HS-5 (cell line): ENCODE data around the gene LIPJ.

Experiments used
- DNase-seq: peaks from one replicate; pipeline ENCODE4 v3.0.0-alpha.2; 2012; ENCODE audit warnings: low read depth

The LIPJ gene, protein sequence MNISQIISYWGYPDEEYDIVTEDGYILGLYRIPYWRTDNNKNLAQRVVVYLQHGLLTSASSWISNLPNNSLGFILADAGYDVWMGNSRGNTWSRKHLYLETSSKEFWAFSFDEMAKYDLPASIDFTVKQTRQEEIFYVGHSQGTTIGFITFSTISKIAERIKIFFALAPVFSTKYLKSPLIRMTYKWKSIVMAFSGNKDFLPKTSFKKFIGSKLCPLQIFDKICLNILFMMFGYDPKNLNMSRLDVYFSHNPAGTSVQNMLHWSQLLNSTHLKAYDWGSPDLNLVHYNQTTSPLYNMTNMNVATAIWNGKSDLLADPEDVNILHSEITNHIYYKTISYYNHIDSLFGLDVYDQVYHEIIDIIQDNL

DNA sequence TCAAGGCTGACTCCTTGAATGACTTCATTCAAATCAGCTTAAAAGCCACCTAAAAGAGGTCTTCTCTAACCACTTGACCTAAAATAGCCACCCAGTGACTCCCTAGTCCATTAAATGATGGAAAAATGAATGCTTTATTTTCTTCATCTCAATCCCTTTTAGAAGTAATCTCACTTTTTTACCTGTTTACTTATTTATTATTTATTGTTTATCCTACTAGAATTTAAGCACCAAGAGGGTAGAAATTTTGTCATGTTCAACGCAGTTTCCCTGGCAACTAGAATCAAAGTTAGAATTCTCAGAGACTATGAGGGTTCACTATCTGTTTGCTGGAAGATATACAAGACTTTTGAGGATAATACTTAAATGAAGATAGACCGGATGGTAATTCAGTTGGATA, at the start of gene LIPJ:
LIPJ (plus strand) TSS at position 301 of the 400 bp plus-strand sequence. CDS start 3,926 bp downstream, outside the sequence.
- no peak for DNase-seq

DNA sequence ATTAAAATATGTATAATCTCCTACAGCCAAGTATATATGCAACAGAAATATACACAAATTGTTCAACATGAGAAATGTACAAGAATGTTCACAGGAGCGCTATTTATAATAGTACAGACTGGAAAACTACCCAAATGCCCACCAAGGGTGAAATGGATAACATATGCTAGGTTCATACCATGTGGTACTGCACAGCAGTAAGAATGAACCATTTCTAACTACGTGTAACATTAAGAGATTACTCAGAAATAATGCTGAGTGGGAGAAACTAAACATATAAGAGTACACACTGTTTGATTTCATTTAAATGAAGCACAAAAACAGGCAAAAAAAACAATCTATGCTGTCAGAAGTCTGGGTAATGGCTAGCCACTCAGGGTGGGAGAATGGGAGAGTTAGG, 49.2 kb upstream of the LIPJ start:
- no peak for DNase-seq

DNA sequence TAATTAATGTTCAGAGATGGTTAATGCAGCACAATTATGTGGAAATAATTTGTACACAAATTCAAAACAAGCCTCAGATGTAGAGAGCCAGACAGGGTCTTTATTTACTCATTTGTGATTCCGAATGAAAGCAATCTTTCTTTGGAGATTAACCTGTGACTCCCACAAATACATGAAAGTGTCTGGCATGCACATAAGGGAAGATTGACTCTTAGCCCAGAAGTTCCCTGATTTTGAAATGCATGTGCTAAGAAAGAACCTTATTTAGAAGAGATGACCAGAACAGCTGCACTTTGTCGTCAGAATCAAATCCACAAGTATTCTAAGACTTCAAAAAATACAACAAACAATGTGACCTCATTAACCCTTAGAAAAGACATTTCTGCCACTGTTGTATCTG, 48.5 kb upstream of the LIPJ start:
- no peak for DNase-seq

DNA sequence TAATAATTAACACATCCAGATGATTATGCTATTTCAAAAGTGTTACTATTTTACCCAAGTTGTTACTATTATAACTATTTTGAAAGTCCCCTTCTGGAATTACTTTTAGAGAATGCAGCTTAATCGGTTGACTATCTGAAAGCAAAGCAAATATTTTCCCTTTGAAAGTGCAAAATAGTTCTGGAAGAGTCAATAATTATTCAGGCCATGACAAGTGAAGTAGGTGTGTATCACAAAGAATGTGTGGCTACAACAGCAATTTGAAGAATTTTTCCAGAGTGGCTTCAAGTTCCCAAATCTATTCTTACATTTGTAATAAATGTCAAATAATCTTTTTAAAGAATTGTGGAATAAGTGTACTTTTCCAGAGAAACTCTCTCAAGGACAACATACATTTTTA, 46.2 kb upstream of the LIPJ start:
- no peak for DNase-seq

DNA sequence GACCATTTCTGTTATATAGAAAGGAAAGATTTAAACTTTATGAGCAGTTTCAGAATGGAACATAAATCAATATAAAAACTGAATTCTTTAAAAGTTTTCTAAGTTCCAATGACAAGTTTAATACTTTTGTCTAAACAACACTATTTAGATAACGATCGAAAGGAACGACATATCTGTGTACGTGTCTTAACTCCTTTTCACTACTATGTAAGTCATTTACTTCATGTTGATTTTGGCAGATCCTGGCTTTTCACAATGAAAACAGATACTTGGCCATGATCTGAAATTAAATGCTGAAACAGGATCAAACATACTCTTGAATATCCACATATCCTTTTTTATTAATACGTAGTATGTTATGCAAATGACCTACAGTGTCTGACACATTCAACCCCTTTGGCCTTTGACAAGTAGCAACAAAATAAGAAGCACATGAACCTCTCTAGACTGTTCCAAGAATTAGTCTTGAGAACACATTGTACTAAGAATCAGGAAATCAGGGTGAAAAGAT, 45.4 kb upstream of the LIPJ start:
- no peak for DNase-seq

DNA sequence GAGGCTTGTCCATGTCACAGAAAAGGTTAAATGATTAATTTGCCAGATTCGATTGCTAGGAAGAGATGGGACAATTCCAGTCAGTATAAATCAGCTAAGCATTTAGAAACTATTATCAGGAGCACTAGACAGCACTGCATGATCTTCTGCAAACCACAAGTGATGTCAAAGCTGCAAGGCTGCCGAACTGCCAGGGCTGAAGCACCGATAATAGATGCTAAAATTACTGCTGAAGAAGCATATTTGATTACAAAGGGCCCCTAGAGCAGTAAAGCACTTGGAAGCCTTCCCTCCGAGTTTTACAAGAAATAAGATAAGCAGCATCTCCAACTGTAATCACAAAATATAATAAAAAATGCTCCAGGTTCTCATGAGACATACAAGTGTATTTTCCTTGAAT, 44.0 kb upstream of the LIPJ start:
- no peak for DNase-seq

DNA sequence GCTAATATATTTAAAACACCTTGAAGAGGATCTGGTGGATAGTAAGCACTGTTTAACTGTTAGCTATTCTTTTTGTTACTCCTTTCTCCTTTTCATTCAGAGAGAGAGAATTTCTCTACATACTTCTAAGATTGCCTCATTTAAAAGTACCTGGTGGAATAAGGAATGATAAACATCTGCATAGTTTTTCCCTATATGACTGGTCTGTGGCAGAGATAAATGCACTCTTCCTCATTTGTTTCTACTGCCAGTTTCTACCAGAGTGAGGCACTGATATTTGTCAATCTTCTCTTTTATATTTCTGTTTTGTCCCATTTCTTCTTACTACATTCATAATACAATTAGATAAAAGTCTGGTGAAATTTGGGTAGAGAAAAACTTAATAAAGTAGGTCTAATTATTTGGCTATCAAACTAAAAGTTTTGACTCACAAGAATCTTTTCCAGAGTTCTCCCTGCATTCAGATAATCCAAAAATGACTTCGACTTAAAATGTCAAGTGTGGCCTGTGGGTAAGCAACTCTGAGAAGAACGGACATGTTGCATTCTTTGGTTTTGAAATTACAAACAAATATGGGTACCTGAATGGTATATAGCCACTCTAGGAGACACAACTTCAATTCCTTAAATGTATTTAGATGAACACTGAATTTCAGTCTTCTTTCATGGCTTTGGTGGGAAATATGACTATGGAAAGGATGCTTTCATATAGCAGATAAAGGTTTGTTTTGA, 42.3 kb upstream of the LIPJ start:
- DNase-seq, result no peak

DNA sequence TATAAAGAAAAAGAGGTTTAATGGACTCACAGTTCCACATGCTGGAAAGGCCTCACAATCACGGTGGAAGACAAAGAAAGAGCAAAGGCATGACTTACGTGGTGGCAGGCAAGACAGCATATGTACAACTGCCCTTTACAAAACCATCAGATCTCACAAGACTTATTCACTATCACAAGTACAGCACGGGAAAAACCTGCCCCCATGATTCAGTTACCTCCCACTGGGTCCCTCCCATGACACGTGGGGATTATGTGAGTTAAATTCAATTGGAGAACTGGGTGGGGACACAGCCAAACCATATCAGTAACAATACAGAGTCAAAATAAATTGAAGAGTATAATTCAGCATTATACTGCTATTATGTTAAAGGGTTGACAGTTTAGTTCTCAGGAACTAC, 41.2 kb upstream of the LIPJ start:
- no peak for DNase-seq

DNA sequence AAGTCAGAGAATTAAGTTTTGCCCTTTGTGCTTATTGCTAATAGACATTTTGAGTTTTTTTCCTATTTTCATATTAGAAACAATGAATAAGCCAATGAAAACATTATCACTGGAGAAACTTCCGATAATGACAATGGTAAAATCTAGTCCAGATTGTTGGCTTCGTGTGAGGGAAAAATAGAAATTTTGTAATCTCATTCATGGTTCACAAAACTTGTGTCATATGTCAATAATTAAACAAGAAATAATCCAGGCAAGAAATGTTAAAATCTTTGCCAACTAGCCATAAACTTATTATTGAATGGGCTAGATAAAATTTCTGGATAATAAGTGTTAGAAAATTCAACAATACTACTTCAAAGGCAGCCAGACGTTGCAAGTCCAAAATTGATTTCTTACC, 40.1 kb upstream of the LIPJ start:
- DNase-seq, result no peak

DNA sequence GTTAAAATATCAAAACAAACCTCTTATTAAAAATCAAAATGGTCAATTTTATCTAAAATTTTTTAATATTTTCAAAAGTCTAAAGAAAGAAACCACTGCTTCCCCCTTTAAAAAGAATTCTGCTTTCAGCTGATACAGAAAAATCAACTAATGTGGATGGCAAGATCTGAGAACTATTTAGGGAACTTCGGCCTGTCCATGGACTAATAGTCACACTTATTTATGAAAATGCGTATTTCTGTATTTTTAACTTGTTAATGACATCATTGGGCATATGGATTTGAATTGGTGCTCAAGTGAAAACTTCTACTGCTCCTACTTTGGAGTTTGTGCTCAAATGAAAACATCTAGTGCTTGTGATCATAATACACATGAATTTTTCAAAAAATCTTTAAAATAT, 35.3 kb upstream of the LIPJ start:
- no peak for DNase-seq

DNA sequence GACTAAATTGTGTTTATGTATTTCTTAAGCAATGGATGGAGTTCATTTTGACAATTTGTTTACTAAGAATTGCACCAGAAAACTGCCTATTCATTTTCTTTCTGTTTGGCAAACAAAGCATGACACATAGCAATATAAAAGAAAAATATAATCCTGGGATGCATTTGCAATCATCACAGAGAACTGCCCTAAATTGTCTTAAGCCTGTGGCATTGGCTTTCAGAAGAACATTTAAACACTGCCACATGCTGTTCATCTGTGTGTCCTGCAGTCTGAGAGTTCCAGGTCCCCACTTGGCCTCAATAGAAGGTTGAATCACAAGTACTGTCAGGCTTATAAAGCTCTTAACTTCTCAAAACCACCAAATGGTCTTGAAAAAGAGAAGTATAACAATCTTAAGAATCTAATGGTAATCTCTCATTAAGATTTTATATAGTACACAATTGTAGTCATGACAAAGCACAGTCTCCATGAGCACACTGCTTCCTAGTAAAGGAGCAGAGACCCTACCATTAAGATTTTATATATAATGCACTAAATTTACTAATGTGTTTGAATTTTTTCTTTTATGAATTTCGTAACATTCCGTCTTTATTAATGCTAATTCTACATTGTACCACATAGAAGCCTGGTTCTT, 33.3 kb upstream of the LIPJ start:
- no peak for DNase-seq

DNA sequence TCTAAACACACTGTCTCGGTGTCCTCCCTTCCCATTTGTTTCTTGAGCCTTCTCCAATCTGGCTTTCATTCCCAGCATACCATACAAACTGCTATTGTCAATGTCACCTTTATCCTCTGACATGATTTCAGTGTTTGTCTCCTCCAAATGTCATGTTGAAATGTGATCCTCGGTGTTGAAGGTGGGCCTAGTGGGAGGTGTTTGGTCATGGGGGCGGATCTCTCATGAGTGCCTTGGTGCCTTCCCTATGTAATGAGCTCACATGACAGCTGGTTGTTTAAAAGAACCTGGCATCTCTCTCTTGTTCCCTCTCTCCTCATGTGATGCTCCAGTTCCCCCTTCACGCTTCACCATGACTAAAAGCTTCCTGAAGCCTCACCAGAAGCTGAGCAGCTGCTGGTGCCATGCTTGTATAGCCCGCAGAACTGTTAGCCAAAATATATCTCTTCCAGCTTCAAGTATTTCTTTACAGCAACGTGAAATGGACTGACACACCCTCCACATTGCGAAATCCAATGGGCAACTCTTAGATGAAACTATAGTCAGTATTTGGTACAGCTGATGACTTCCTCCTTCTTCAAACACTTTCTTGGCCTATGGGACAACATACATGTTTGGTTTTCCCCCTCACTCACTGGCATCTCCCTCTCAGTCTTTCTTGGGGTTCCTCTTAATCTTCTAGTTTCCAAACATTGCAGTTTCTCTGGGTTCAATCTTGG, 31.2 kb upstream of the LIPJ start:
- DNase-seq, result no peak

DNA sequence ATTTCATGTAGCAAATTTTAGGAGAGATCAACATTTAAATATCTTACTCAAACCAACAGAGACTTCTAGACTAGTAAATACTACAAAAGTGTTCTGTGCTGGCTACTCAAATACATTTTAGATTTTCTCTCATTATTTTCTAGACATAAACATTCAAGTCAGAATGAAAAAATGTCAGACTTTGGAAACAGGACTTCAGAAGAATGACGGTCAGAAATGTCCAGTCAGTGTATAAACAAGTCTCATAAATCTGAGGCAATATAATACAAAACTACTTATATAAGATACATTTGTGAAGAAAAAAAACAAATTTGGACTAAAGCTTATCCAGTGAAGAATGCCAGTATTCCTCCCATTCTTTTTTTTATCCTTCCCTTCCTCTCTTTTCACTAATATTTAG, 29.3 kb upstream of the LIPJ start:
- no peak for DNase-seq

DNA sequence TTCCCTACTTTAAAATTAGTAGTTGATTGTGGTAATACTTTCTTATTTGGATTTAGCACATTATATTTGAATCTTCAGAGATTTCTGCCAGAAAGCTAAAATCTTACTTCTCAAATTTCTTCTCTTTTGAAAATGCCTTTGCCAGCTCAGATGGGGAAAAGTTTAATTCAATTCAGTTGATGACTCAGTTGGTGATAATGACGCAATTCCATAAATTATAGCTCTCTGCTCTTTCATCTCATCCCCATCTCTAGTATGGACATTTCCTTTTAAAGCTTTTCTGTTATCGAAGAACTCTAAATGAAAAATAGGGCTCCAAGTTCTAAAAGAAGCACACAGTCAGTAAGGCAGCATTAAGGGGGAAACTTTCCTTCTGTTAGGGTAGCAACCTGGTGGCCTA, 28.9 kb upstream of the LIPJ start:
- peak; percentile 29 for DNase-seq

DNA sequence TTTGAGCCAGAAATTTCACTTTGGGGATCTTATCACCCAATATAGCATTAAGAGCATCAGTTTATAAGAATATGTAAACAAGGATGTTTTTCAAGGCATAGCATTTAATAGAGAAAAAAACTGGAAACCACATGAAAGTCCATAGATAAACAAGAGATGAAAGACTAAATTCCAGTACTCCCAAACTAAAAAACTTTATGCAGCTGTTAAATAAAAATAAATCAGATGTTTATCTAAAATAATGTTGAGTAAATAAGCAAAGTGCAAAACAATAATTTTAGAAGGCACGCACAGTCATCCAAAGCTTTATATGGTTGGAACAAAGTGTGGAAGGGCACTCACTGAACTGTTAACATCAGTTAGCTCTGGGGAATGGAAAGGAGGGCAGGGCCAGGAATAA, 24.4 kb upstream of the LIPJ start:
- no peak for DNase-seq

DNA sequence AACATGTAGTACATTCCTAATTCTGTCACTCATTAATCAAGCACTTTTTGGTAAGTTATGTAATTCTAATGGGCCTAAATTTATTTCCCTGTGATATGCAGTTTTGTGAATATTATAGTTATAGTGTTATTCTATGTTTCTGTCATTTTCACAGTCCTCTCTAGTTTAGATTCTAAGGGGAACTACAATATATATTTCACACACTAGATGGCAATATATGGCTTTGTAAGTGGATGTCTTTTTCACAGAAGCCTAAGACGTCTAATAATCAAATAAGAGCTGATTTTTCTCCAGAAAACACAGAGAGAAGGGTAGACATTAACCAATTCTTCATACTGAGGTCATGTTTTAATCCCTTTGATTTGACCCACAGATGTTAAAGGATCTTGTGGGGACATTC, 21.5 kb upstream of the LIPJ start:
- no peak for DNase-seq

DNA sequence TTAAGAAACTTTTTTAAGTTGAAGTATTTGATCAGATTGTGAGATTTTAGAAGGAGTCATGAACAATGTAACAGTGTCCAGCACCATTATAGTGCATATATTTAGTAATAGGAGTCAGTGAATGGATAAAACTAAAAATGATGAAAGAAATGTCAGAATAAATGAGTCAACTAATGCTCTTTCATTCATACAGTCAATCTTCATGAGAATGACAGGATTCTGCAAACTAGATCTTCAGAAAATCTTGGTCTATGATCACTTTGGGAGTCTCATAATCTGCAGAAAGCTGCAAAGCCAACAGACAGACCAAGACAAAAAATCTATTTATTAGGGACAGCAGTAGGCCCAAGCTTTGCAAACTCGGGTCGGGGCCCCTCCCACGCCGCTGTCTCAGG, 4.2 kb upstream of the LIPJ start:
- no peak for DNase-seq

DNA sequence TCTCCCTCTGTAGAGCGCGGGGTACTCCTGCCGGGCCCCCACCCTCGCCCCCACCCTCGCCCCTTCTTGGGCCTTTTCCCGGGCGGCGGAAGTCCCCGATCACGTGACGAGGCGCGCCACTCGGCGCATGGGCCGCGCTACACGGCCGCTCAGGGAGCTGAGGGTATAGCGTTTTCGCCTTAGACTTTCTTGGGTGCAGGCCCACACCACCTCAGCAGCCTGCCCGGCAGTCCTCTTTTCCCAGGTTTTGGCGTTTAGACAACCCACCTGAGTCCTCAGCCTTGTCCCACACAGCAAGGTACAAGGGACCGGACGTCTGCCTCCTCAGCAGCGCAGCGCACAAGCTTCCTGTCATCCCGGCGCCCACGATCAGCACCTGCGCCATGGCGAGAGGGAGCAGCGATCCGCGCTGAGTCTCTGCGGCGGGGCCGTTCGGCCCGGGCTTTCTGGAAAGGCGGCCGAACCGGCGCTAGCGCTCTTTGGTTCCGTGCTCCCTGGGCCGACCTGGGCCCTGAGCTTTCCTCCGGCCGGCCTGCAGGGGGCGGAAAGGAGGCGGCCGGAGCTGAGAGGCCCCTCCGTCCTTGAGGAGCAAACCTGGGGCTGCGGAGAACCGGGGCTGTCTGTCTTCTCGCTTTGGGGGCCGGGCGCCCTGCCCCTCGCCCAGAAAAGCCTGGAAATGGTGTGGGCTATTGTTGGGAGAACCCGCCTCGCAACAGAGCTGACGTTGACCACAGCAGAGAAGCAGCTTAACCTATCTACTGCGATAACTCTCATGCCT, 3.6 kb upstream of the LIPJ start, which contains the start of gene RNLS:
RNLS (minus strand) TSS at position 513 of the 778 bp plus-strand sequence.
- DNase-seq, result no peak

DNA sequence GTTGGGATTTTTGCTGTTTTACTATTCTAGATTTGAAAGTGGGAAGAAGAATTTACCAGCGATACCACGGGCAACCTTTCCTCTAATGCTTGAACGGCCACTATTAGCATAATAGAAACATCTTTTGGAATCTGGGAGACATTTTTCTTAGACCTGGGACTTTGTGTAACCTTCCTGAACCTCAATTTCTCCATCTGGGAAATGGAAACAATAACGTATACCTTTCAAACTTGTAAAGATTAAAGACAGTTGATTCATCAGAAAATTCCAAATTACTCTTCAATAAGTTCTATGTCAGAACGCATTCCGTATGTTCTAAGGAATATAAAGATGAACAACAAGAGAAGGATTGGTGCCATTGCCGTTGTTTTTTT, 3.0 kb upstream of the LIPJ start:
- DNase-seq, result no peak

DNA sequence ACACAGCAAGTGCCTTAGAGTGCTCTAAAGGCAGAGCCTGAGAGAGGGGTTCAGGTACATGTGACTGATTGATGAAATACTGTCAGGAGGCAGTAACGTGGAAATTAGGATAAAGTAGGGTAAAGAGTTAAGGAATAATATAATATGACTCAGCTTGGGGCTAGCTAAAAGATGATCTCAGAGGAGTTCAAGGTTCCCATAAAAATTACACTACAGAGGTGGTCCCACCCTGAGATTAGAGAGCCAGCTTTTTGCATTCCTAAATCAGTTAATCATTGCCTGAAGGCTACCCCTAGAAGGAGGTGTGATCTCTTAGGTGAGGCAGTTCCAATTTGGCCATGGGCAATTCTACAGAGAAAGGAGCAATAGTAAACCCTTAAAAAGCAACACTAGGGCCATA, 5.8 kb downstream of the LIPJ start:
- no peak for DNase-seq

DNA sequence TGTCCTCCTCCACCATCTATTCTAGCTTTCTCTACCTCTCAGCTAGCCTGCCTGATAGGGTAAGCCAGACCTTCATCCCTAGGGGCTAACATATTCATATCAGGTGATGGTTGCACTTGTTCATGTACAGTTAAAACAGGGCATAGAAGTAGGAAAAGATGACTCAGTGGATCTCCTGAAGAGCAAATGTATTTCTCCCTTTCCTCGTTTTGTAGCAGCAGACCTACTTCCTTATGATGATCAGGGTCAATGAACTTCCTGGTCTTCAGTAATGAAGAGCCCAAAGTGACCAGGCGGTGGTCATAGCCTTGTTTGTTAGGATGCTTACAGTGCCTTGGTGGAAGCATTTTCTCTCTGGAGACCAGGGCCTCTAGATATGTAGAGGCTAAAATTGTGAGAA, 6.3 kb downstream of the LIPJ start:
- no peak for DNase-seq

DNA sequence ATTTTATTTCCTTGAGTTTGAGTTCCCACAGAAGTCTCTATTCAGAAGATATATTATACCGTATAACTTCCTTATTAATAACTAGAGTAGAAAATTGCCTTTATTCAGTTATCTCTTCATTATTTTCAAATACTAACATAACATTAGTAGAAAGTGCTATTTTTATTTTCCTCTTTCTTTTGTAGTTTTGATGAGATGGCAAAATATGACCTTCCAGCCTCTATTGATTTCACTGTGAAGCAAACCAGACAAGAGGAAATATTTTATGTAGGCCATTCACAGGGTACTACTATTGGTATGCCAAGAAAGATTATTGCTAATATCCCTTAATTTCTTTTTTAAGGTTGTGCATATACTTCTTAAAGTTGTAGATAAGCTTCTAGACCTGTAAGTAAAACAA, 7.9 kb downstream of the LIPJ start:
- no peak for DNase-seq
